Activated CD8-positive, alpha-beta memory T cell treated with anti-CD3 and anti-CD28 coated beads for 36 hours (primary cell): Measurements from ENCODE around the gene ADGRV1. TPM values are rescaled to one million over a fixed set of nuclear protein-coding genes. Genes with fewer than 3 reads are reported as not detected.

ENCODE experiments used
- CTCF ChIA-PET: fragments of 350-600 bp; sonication (Branson Sonifier 250); formaldehyde crosslinking; loops from one replicate; lab custom pipeline; 2021; ENCODE audit warnings: antibody characterized with exemption; lab: Charles Lee
- POLR2A ChIA-PET: fragments of 350-600 bp; sonication (Branson Sonifier 250); formaldehyde crosslinking; loops from one replicate; lab custom pipeline; 2021; ENCODE audit warnings: antibody characterized with exemption; lab: Charles Lee
- total RNA-seq, 2 experiments: library from RNA; stranded (reverse); gene quantifications; one replicate each; pipeline ENCODE4 v1.2.3, GENCODE V29; 2021

The ADGRV1 gene
- total RNA-seq, result under 1 TPM in 1 of 2 experiments, not detected in 1; 0.34 TPM

GRCh38 chr5:90558344-90559192, at the start of gene ADGRV1:
Gene ADGRV1 (plus strand): TSS chr5:90558797. CDS start chr5:90558896, 99 bp downstream.
- CTCF ChIA-PET, result no interaction called here
- POLR2A ChIA-PET, result no interaction called here

GRCh38 chr5:90510438-90510837, 48.2 kb upstream of the ADGRV1 start:
- CTCF ChIA-PET, result interaction anchor here (0.6 kb wide), 1 partner anchor 71 kb away, joined by 4 read pairs; no protein-coding TSS in a partner anchor

GRCh38 chr5:90514520-90514919, 44.1 kb upstream of the ADGRV1 start:
- ChIA-PET CTCF (no interaction called here), POLR2A (no interaction called here)

More at GRCh38 chr5:90510438-90510837, 48.2 kb upstream of the ADGRV1 start:
- POLR2A ChIA-PET, result no interaction called here

GRCh38 chr5:90518661-90519060, 39.9 kb upstream of the ADGRV1 start:
- ChIA-PET POLR2A (no interaction called here), CTCF (no interaction called here)

- CTCF ChIA-PET, result no interaction called here
- POLR2A ChIA-PET, result no interaction called here
Observed at GRCh38 chr5:90519081-90519480, 39.5 kb upstream of the ADGRV1 start.

GRCh38 chr5:90528601-90529193, 29.9 kb upstream of the ADGRV1 start:
- ChIA-PET POLR2A (interaction anchor here (0.6 to 2.7 kb wide), 4 partner anchors 54 to 554 kb away, joined by 3 to 15 read pairs (median 6); partner anchors contain the start of genes CETN3, MBLAC2 and POLR3G), CTCF (interaction anchor here (1.1 to 1.8 kb wide), 2 partner anchors 52 to 67 kb away, joined by 3 to 5 read pairs; no protein-coding TSS in a partner anchor)

- ChIA-PET CTCF (interaction anchor here (0.9 to 1.8 kb wide), 6 partner anchors 53 to 142 kb away, joined by 3 to 5 read pairs (median 3); no protein-coding TSS in a partner anchor), POLR2A (interaction anchor here (0.6 to 2.7 kb wide), 4 partner anchors 55 to 555 kb away, joined by 3 to 15 read pairs (median 6); partner anchors contain the start of genes CETN3, MBLAC2 and POLR3G)
Observed at GRCh38 chr5:90529194-90529938, 29.2 kb upstream of the ADGRV1 start, which contains the start of gene LYSMD3. Gene LYSMD3 (minus strand): TSS chr5:90529584. CDS start chr5:90525289, 4,295 bp downstream.

GRCh38 chr5:90529939-90530677, 28.5 kb upstream of the ADGRV1 start:
- POLR2A ChIA-PET, result interaction anchor here (2.6 to 2.7 kb wide), 2 partner anchors 55 to 120 kb away, joined by 9 to 15 read pairs; partner anchors contain the start of genes CETN3, MBLAC2 and POLR3G

GRCh38 chr5:90530736-90531487, 27.7 kb upstream of the ADGRV1 start:
- CTCF ChIA-PET, result interaction anchor here (1.1 to 1.8 kb wide), 4 partner anchors 58 to 144 kb away, joined by 3 to 5 read pairs (median 4); no protein-coding TSS in a partner anchor
- POLR2A ChIA-PET, result interaction anchor here (2.6 to 2.7 kb wide), 2 partner anchors 56 to 121 kb away, joined by 9 to 15 read pairs; partner anchors contain the start of genes CETN3, MBLAC2 and POLR3G

More at GRCh38 chr5:90529939-90530677, 28.5 kb upstream of the ADGRV1 start:
- CTCF ChIA-PET, result interaction anchor here (0.9 to 1.8 kb wide), 6 partner anchors 54 to 143 kb away, joined by 3 to 5 read pairs (median 3); no protein-coding TSS in a partner anchor

- POLR2A ChIA-PET, result no interaction called here
- CTCF ChIA-PET, result no interaction called here
Observed at GRCh38 chr5:90533794-90534193, 24.8 kb upstream of the ADGRV1 start.

GRCh38 chr5:90534922-90535321, 23.7 kb upstream of the ADGRV1 start:
- POLR2A ChIA-PET, result no interaction called here
- CTCF ChIA-PET, result no interaction called here

- ChIA-PET POLR2A (no interaction called here), CTCF (no interaction called here)
Observed at GRCh38 chr5:90542827-90543519, 15.6 kb upstream of the ADGRV1 start.

GRCh38 chr5:90545511-90545910, 13.1 kb upstream of the ADGRV1 start:
- POLR2A ChIA-PET, result no interaction called here

GRCh38 chr5:90546216-90546837, 12.3 kb upstream of the ADGRV1 start:
- ChIA-PET CTCF (no interaction called here), POLR2A (no interaction called here)

More at GRCh38 chr5:90545511-90545910, 13.1 kb upstream of the ADGRV1 start:
- CTCF ChIA-PET, result no interaction called here

GRCh38 chr5:90547072-90547536, 11.5 kb upstream of the ADGRV1 start:
- POLR2A ChIA-PET, result no interaction called here
- CTCF ChIA-PET, result no interaction called here

GRCh38 chr5:90548069-90548593, 10.5 kb upstream of the ADGRV1 start:
- POLR2A ChIA-PET, result no interaction called here
- CTCF ChIA-PET, result no interaction called here
